Mucosa of rectum (tissue), 2 donors: Measurements from ENCODE around the gene LYAR.

Source experiments
- H3K27ac ChIP-seq, 2 donors: one replicate each; pipeline ENCODE4 v1.7.0; 2013; ENCODE audit warnings: inconsistent platforms in 2 of 2, low read depth in 2 of 2, low read length in 2 of 2
- H3K27me3 ChIP-seq, 2 donors: one replicate each; pipeline ENCODE4 v1.7.0; 2013; ENCODE audit warnings: low read length in 2 of 2; ENCODE audit not compliant: control insufficient read depth in 2 of 2, insufficient read depth in 2 of 2
- H3K36me3 ChIP-seq, 2 donors: one replicate each; pipeline ENCODE4 v1.7.0; 2013; ENCODE audit warnings: low read length in 2 of 2; ENCODE audit not compliant: control insufficient read depth in 2 of 2, insufficient read depth in 2 of 2
- H3K4me1 ChIP-seq, 2 donors: one replicate each; pipeline ENCODE4 v1.7.0; 2013; ENCODE audit warnings: low read length in 2 of 2, mild to moderate bottlenecking in 1 of 2; ENCODE audit not compliant: control insufficient read depth in 2 of 2, insufficient read depth in 2 of 2
- H3K4me3 ChIP-seq, 2 donors: one replicate each; pipeline ENCODE4 v1.7.0; 2013; ENCODE audit warnings: low read length in 2 of 2
- H3K9ac ChIP-seq, 2 donors: one replicate each; pipeline ENCODE4 v1.7.0; 2013; ENCODE audit warnings: low read length in 2 of 2, low read depth in 1 of 2, mild to moderate bottlenecking in 1 of 2
- H3K9me3 ChIP-seq, 2 donors: one replicate each; pipeline ENCODE4 v1.7.0; 2013; ENCODE audit warnings: low read length in 2 of 2; ENCODE audit not compliant: control insufficient read depth in 2 of 2
- donor health status: healthy.
- donor health status: Normal muscosa, but diverticular disease.

LYAR gene

DNA sequence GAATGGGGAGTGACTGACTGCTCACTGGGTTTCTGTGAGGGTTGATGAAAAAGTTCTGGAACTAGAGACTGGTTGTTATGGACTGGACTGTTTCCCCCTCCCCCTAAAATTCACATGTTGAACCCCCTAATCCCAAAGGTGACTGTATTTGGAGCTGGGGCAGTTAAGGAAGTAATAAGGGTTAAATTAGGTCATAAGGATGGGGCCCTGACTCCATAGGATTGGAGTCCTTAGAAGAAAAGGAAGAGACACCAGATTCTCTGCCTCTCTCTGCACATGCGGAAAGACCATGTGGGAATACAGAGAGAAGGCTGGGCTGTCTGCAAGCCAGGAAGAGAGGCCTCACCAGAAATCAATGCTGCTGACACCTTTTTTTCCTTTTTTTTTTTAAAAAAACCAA is 38.3 kb upstream of the LYAR start:
- Histone ChIP-seq H3K9me3 (no peaks in the 10 kb centered on the region), H3K4me1 (no peaks in the 10 kb centered on the region), H3K4me3 (no peak overlapping the region), H3K27ac (no peak overlapping the region), H3K36me3 (no peaks in the 10 kb centered on the region), H3K9ac (no peak overlapping the region), H3K27me3 (no peaks in the 10 kb centered on the region)

DNA sequence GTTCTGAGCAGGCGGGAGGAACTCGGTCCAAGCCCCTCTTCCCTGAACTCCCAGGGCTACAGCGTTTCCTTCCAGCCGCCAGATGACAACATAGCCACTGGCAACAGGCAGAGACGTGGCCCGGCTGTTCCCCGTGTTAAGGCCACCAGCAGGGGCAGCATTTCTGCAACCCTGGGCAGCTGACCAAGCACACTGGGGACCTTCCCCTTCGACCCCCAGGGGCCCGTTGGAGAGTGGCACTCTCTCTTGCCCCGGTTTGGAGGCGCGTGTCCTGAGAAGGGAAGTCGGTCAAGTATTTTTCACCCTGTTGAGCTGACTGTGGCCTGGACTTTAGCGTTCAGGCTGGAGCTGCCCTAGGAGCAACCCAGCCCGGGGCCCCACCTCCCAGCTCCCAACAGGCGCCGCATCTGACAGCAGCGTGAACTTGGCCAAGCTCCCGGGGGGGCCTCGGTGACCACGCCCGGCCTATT is 37.7 kb upstream of the LYAR start:
- H3K9me3 ChIP-seq = no peaks in the 10 kb centered on the region
- H3K36me3 ChIP-seq = peaks cover under 1 to 1% of the 10 kb centered on the region in 2 donors
- no peak overlapping the region for H3K27ac ChIP-seq

DNA sequence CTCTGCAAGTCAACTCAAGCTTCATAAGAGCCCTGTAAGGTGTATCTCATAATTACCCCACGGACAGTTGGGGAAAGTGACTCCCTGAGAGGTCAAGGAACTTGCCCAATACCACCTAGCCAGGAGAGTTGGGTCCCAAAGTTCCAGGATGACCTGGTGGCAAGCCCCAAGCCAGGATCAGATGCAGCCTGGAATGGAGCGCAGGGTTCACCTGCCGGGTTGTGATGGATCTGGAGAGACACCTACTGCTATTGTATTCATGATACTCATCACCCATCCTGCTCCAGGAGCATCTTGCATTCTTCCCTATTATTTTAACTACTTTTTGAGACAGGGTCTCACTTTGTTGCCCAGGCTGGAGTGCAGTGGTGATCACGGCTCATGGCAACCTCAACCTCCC is 36.2 kb upstream of the LYAR start:
- Histone ChIP-seq H3K9ac (no peak overlapping the region), H3K4me1 (no peaks in the 10 kb centered on the region), H3K9me3 (no peaks in the 10 kb centered on the region), H3K4me3 (no peak overlapping the region), H3K27me3 (no peaks in the 10 kb centered on the region), H3K36me3 (peaks cover 11 to 12% of the 10 kb centered on the region in 2 donors), H3K27ac (no peak overlapping the region)

More for the DNA sequence above, 37.7 kb upstream of the LYAR start:
- Histone ChIP-seq H3K9ac (no peak overlapping the region), H3K4me1 (no peaks in the 10 kb centered on the region), H3K4me3 (no peak overlapping the region), H3K27me3 (no peaks in the 10 kb centered on the region)

DNA sequence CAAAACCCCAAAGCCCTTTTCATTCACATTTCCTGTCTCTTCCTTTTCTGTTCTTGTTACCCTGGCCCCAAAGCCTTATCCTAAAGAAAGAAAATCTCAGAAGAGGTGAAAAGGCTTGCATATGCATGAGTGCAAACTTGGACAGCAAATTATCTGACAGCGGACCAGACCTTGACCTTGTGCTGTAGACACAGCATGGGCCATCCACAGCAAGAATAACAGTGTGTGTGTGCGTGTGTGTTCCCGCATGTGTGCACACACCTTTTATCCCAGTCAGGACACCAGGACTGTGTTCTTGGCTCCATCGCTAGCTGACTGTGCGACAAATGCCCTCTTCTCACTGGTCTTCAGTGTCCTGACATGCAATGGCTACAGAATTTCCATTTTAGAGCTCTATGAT is 35.4 kb upstream of the LYAR start:
- peaks cover 17 to 19% of the 10 kb centered on the region in 2 donors for H3K36me3 ChIP-seq
- H3K9me3 ChIP-seq = no peaks in the 10 kb centered on the region
- no peak overlapping the region for H3K4me3 ChIP-seq
- H3K9ac ChIP-seq = no peak overlapping the region
- no peaks in the 10 kb centered on the region for H3K27me3 ChIP-seq
- no peaks in the 10 kb centered on the region for H3K4me1 ChIP-seq
- H3K27ac ChIP-seq = no peak overlapping the region

DNA sequence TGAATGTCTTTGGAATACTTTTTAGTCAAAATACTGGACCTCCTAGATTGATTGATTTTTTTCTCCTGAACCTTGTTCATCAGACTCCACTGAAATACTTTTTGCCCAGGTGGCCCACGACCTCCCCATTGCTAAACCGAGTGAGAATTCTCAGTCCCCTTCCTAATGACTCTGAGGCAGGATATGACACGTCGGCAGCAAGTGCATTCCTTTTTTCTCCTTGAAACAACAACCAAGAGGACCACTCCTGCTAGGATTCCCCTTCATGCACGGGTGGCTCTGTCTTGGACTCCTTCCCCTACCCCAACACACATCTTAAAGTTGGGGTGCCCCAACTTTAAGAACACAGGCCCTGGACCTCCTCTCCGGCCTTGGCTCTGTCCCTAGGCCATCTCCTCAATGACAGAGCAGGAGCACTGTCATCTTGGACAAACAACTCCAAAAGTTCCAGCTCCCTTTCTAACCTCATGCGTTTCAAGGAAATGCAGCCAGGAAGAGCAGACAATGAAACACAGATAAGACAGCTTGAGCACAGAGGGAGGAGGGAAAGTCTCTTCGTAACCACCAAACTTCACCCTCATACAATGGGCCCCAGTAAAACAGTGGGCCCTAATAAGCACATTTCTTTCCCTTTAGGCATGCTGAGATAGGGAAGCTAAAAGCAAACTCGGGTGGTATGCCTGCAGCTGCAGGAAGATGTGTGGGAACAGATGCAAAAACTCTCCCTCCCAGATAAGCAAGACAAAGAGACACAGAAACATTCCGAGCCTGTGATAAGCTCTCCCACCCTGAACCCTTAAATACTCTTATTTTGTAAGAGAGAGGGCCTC is 34.0 kb upstream of the LYAR start:
- Histone ChIP-seq H3K4me1 (no peaks in the 10 kb centered on the region), H3K9me3 (no peaks in the 10 kb centered on the region), H3K9ac (no peak overlapping the region), H3K27me3 (no peaks in the 10 kb centered on the region), H3K4me3 (no peak overlapping the region), H3K27ac (no peak overlapping the region), H3K36me3 (peaks cover 17 to 21% of the 10 kb centered on the region in 2 donors)

DNA sequence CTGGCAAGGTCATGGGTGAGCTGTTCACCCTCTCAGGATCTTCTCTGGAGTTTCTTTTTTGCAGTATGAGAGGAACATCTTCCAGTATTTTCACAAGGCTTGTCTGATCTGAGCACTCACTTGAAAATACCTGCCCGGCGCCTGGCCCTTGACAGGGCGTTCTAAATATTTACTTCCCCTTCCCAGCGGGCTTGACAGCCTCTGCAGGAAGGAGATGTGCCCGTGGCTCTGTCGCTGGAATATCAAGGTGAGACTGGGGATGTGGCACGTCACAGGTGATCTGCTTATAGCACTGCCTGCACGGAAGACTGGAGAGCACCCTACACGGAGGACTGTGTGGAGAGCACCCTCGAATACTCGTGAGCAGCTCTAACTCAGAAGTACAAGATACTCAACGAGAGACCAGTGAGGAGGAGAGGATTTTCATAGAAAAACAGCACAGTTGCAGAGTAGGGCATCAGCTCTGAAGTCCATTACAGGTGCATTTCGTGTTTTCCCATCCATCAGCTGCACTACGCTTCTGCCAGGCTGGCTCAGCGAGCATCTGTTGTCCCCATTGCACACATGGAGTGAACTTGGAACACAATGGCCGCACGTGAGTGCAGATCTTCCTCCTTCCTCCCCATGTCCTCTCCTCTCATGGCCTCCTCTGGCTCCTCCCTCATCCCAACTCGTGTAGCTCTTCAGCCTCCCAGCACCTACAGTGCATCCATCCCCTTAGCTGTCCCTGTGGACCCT is 32.2 kb upstream of the LYAR start:
- Histone ChIP-seq H3K36me3 (peaks cover 17 to 26% of the 10 kb centered on the region in 2 donors), H3K4me1 (no peaks in the 10 kb centered on the region), H3K9ac (no peak overlapping the region)

DNA sequence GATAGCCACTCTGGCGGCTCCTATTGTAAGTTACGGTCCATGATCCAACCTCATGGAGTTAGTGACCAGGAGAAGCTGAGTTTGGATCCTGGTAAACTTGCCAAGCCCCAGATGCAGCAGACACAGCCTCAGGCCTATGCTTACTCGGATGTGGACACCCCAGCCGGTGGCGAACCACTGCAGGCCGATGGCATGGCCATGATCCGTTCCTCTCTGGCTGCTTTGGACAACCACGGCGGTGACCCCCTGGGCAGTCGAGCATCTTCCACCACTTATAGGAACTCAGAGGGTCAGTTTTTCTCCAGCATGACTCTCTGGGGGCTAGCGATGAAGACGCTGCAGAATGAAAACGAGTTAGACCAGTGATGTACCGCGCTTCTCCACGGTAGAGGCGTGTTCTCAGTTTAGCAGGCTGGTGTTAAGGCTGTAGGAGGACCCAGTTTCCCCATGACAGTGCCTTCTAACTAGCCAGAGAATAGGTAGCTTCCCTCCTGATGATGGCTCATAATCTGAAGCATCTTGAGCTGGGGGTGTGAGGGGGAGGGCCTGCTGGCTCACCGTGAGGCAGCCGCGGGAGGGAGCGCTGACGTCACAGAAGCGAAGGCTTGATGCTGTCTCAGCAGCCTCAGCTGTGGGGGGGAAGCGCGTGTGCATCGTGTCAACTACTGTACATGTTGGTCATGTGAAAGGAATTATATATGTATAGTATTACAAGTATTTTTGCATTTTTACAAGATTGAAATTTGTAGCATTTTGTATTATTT is 31.2 kb upstream of the LYAR start:
- peaks cover 18 to 32% of the 10 kb centered on the region in 2 donors for H3K36me3 ChIP-seq
- no peaks in the 10 kb centered on the region for H3K4me1 ChIP-seq
- no peak overlapping the region for H3K9ac ChIP-seq
- H3K9me3 ChIP-seq = no peaks in the 10 kb centered on the region
- no peak overlapping the region for H3K27ac ChIP-seq
- H3K27me3 ChIP-seq = no peaks in the 10 kb centered on the region
- no peak overlapping the region for H3K4me3 ChIP-seq

More for the DNA sequence above, 32.2 kb upstream of the LYAR start:
- H3K27ac ChIP-seq = no peak overlapping the region
- no peaks in the 10 kb centered on the region for H3K27me3 ChIP-seq
- no peak overlapping the region for H3K4me3 ChIP-seq
- no peaks in the 10 kb centered on the region for H3K9me3 ChIP-seq

DNA sequence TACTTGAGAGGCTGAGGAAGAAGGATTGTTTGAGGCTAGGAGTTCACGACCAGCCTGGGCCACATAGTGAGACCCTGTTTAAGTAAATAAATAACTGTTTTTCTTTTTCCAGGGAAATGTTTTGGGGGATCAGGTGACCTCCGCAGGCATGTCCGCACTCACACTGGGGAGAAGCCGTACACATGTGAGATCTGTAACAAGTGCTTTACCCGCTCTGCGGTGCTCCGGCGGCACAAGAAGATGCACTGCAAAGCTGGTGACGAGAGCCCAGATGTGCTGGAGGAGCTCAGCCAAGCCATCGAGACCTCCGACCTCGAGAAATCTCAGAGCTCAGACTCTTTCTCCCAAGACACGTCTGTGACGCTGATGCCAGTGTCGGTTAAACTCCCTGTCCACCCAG is 30.6 kb upstream of the LYAR start:
- Histone ChIP-seq H3K4me3 (no peak overlapping the region), H3K27ac (no peak overlapping the region), H3K36me3 (peaks cover 23 to 38% of the 10 kb centered on the region in 2 donors), H3K9me3 (no peaks in the 10 kb centered on the region), H3K27me3 (no peaks in the 10 kb centered on the region), H3K9ac (no peak overlapping the region), H3K4me1 (no peaks in the 10 kb centered on the region)

DNA sequence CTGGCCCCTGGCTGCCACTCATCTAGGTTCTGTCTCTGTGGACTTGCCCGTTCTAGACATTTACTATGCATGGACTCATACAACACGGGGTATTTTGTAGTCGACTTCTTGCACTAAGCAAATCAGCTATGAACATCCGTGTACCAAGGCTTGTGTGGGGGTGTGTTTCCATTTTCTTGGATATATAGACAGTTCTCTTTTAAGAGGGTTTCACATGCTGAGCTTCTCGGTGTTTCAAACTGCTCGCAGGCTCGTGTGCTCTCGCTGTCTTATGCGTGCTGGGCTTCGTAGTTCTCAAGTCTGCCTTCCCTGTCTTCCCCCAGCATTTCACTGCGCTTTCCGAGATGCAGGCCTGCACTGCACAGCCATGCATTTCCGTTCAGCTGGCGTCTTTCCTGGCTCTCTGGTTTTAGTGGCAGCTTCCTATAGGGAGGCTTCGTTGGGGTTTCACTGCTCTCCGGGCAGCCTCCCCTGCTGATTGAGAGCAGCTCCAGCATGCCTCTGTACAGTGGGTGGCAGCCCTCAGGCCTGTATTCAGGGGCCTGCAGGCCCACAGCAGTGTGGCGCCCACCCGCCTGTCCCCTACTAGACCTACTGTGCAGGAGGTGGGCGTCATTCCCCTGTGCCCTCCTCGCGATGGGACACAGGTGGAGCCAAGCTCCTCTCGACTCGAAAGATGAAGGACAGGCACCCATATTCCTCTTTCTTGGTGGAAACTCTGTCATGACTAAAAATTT is 27.7 kb upstream of the LYAR start:
- Histone ChIP-seq H3K9ac (no peak overlapping the region), H3K9me3 (no peaks in the 10 kb centered on the region), H3K36me3 (peaks cover 30 to 55% of the 10 kb centered on the region in 2 donors)

More for the DNA sequence above, 27.7 kb upstream of the LYAR start:
- Histone ChIP-seq H3K4me1 (no peaks in the 10 kb centered on the region), H3K4me3 (no peak overlapping the region), H3K27ac (no peak overlapping the region), H3K27me3 (no peaks in the 10 kb centered on the region)
